Myocyte (in vitro differentiated cells): Measurements from ENCODE around the gene CD81. TPM values are rescaled to one million over a fixed set of nuclear protein-coding genes. Genes with fewer than 3 reads are reported as not detected.
"Not testable (repeated sequence)": the region's sequence is repeated elsewhere in the genome, so short reads cannot be mapped to it uniquely, and the experiment has no call there.

ENCODE experiments used
- DNase-seq: peaks from one replicate; pipeline ENCODE4 v3.0.0-alpha.2; 2012; ENCODE audit warnings: low read depth
- polyA plus RNA-seq: library from polyadenylated mRNA; unstranded; fragments of >200 nt; gene quantifications from one replicate; pipeline ENCODE4 v1.2.1, GENCODE V29; 2012; ENCODE audit warnings: missing spikeins
- total RNA-seq: library from RNA; depleted of rRNA; stranded (reverse); fragments of >200 nt; gene quantifications from 2 replicates; pipeline ENCODE4 v1.2.3, GENCODE V29; 2014

Gene CD81
- 429 and 434 TPM in 2 replicates for total RNA-seq
- 1,011 TPM for polyA plus RNA-seq

DNA sequence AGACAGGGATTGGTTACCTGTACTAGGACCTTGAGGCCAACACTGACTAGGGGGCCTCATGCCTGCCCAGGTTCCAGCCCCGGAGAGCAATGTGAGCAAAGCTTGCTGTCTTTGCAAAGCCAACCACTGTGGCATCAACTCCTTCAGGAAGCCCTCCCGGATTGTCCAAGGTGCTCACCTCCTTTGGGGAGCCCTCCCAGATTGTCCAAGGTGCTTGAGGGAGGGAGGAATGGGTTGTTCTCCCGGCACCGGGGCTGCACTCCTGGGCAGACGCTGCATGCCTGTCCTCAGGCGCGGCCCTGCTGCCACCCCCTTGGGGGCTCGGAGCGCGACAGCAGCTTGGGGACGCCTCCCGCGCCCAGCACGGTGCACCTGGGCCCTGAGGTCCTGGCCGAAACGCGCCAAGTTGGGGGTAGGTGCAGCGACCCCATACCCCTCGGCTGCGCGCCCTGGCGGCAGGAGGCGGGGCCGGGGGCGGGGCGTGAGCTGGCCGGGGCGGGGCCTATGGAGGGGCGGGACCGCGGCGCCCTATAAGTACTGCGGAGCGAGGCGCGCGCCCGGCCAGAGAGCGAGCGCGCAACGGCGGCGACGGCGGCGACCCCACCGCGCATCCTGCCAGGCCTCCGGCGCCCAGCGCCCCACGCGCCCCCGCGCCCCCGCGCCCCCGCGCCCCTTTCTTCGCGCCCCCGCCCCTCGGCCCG is at the start of gene CD81:
Gene CD81, plus strand, starts transcription at position 560 of the 701 bp plus-strand sequence. CDS start 240 bp downstream, outside the sequence.
- DNase-seq = no peak

DNA sequence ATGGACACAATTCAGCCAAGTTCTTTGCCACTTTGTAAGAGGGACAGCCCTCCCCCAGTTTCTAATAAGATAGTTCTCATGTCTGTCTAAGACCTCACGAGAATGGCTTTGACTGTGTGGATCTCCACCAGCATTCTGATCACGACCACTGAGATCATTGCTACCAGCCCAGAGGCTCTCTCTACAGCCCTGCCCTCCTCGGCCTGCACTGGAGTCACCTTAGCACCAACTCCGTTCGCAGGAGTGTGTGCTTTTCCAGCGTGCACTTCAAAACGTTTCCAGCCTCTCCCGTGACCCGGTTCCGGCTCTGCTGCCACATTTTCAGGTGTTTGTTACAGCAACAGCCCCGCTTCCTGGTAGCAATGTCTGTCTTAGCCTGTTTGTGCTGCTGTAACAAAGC is 49.1 kb upstream of the CD81 start:
- no peak for DNase-seq

DNA sequence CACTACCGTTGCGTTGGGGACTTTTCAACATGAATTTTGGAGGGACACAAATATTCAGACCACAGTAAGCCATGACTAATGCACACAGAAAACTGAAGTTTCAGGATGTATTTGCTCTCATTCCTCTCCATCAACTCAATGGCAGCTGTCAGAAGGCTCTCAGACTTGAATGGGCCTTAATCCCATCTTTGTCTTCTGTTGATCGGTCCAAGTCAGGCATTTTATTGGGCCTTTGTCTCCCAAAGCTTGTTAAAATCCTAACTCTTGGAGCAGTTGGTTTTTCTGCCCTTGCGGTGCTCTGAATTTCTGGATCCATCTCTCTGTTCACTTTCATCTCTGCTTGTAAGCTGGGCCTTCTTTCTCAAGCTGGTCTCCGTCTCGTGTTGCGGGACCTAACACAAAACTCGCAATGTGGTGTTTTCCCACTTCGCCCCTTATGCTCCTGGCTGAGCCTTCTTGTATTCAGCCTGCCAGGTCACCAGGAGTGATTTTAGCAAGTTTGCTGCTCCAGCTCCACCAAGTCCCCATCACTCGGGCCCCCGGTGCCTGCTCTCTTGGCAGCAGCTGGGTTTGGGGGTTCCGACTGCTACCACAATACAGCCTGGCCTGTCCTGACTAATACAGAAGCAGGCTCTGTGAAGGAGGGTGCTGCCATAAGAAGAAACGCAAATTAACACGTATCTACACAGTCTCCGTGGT is 48.3 kb upstream of the CD81 start:
- no peak for DNase-seq

DNA sequence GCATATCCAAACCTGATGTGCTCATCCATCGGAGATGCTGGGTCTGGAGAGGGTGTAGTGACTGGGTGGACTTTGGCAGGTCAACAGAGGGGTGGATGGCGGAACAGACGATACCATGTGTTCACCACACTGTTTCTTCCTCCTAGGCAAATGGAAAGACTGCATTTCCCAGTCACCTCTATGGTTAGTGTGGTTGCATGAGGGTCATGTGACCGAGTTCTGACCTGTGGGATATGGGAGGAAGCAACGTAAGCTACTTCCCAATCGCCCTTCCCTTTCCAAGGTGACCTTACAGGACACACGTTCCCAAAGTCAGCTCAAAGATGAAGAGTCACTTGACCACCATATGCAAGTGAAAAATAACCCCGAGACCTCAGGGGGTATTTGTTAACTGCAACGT is 47.6 kb upstream of the CD81 start:
- no peak for DNase-seq

GRCh38 chr11:2330696-2331095 is 46.4 kb upstream of the CD81 start:
- no peak for DNase-seq

- no peak for DNase-seq
Observed at GRCh38 chr11:2331404-2331803, 45.7 kb upstream of the CD81 start.

- not testable (repeated sequence) for DNase-seq
Observed at GRCh38 chr11:2332569-2332968, 44.5 kb upstream of the CD81 start.

DNA sequence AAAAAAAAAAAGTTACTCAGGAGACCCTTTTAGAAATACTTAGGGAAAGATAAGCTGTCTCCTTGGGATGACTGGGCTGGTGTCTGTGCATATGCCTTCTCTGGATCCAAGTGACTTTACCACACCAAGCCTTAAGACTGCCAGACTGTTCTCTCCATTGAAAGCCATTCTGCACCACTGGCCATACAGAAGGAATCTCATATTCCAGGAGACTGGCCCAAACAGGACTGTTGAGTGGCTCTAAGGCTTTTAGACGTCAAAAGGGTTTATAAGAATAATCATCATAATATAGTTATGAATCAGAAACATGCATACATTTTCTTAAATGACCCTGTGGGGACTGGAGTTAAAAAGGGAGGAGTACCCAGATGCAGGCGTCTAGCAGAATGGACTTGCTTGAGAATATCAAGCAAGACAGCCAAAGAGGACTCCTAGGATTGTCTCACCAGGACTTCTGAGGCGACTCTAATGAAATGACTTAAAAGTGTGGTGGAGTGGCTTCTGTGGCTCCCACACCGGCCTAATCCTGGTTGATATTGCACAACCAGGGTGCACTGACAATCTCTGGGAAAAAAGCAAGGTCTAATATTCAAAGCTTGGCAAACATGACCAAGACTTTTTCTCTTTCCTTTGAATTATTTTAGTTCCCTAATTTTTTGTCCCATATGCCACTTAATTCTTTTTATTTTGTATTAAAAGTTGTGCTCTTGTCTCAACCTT is 43.5 kb upstream of the CD81 start:
- DNase-seq = not testable (repeated sequence)

DNA sequence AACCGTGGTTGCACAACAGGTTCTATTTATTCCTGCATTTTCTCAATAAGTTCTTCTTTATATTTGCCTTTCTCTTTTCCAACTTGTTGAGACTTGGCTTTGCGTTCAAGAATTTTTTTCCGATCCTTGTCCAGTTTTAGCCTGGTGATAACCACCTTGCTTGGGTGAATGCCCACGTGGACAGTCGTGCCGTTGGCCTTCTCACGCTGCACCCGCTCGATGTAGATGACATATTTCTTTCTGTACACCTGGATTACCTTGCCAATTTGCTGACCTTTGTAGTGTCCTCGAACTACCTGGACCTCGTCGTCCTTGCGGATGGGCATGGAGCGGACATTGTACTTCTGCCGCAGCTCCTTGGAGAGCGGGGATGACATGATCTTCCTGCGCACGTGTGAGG is 41.8 kb upstream of the CD81 start:
- not testable (repeated sequence) for DNase-seq

DNA sequence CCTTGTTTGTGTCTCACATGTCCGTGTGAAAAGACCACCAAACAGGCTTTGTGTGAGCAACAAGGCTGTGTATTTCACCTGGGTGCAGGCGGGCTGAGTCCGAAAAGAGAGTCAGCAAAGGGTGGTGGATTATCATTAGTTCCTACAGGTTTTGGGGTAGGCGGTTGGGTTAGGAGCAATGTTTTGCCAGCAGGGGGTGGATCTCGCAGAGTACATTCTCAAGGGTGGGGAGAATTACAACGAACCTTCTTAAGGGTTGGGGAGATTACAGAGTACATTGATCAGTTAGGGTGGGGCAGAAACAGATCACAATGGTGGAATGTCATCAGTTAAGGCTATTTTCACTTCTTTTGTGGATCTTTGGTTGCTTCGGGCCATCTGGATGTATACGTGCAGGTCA is 38.4 kb upstream of the CD81 start:
- not testable (repeated sequence) for DNase-seq

DNA sequence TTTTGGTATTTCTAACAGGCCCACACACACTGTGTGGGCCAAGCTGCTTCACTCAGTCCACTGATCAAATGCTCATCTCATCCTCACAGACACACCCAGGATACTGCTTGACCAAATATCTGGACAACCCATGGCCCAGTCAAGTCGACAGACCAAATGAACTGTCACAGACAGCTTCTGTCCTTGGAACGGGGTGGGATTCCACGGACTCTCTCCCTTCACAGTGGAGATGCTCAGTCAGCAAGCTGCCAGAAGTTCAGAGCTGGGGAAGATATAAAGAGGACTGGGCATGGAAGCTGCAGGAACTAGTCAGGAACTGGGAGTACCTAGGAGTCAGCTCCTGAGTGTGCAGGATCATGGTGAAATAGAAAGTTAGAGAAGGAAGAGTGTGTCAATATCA is 34.6 kb upstream of the CD81 start:
- DNase-seq = no peak

- no peak for DNase-seq
Observed at GRCh38 chr11:2342981-2343380, 34.1 kb upstream of the CD81 start.

- DNase-seq = no peak
Observed at GRCh38 chr11:2343502-2343901, 33.6 kb upstream of the CD81 start.

DNA sequence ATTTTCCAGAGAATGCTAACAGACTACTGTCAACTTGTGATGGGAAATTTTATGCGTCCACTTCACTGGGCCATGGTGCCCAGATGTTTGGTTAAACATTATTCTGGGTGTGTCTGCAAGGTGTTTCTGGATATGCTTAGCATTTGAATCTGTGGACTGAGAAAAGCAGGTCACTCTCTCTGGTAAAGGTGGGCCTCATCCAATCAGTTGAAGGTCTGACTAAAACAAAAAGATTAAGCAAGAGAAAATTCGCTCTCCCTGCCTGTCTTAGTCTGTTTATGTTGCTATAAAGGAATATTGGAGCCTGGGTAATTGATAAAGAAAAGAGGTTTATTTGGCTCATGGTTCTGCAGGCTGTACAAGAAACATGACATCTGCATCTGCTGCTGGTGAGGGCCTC is 32.1 kb upstream of the CD81 start:
- no peak for DNase-seq

DNA sequence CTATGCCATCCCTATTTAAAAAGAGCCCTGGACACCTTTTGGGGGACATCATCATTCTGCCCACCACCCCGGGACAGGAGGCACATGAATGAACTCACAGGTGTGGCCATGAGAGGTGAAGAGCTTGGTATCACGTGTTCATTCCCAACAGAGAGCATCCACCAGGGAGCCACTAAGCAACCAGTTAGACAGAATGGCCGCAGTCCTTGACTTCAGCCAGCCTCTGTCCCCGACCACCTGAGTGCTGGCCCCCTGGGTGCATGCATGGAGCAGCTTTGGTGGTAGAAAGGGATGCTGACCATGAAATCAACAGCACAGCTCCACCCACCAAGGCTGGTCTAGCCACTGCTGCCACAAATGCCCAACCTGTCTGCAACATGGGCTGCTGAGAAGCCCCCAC is 31.1 kb upstream of the CD81 start:
- DNase-seq = no peak

DNA sequence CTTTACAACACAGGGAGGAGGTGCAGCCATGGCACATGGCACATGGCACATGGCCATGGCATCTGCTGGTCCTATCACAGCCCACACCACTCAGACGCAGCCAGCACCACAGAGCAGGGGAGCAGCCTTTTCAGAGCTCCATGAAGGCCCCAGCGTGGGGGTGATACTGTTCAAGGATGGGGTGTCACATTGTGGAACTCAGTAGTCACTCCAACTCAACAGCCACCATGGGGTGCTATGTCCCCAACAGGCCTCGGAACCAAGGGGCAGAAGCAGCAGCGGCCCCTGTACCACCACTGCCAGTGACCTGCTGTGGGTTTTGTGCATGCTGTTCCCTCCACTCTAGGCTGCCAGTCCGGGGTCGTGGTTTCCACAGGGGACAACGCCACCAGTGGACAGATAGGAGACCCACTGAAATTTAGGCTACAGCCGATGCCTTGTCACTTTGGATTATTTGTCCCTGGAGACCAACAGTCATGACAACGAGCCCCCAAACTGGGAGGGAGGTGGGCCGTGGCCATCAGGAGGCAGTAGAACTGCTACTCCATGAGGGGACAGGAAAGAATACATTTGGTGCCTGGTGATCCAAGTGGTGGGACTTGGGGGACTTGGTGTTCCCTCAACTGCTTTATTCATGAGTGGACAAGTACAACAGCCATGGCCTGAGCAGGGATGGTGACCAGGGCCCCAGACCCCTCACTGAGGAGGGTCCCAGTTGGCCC is 30.4 kb upstream of the CD81 start:
- DNase-seq = no peak

- no peak for DNase-seq
Observed at GRCh38 chr11:2347308-2347830, 29.7 kb upstream of the CD81 start.

DNA sequence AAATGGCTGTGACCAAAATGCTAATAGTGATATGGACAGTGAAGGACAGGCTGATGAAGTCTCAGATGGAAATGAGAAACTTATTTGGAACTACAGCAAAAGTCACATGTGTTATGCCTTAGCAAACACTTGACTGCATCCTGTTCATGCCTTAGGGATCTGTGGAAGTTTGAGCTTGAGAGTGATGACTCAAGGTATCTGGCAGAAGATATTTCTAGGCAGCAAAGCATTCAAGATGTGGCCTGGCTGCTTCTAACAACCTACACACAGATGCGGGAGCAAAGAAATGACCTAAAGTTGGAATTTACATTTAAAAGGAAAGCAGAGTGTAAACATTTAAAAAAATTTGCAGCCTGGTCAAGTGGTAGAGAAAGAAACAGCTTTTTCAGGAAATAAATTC is 28.1 kb upstream of the CD81 start:
- DNase-seq = no peak

GRCh38 chr11:2351701-2352100 is 25.4 kb upstream of the CD81 start:
- DNase-seq = no peak

DNA sequence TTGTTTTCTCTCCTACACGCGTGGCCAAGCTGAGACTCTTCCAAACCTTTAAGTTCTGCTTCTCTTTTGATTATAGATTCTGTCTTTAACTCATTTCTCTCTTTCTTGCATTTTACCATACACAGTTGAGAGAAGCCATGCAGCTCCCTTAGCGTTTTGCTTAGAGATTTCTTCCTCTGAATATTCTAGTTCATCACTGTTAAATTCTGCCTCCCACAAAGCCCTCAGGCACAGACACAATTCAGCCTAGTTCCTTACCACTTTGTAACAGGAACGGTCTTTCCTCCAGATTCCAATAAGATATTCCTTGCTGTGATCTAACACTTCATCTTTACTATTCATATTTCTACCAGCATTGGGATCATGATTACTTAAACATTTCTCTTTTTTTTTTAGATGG is 24.7 kb upstream of the CD81 start:
- no peak for DNase-seq

- DNase-seq = no peak
Observed at GRCh38 chr11:2355000-2355644, 22.0 kb upstream of the CD81 start.
